Chondrocyte (in vitro differentiated cells): ENCODE data around the gene RNF103. TPM values are rescaled to one million over a fixed set of nuclear protein-coding genes. Genes with fewer than 3 reads are reported as not detected.
A peak's percentile ranks its signal among the peaks of the same experiment; 100 is the strongest.
"Not testable (repeated sequence)": the region's sequence is repeated elsewhere in the genome, so short reads cannot be mapped to it uniquely, and the experiment has no call there.

Experiments used
- DNase-seq: peaks from one replicate; pipeline ENCODE4 v3.0.0; 2021; ENCODE audit warnings: mixed read lengths, low spot score
- H3K27ac Mint-ChIP-seq: one replicate; pipeline ENCODE4 v1.8.0; 2021; ENCODE audit warnings: mild to moderate bottlenecking, moderate library complexity, mixed read lengths; ENCODE audit not compliant: unreplicated experiment
- H3K27me3 Mint-ChIP-seq: 2 replicates; pipeline ENCODE4 v1.8.0; 2021; ENCODE audit warnings: low read depth, mixed read lengths
- H3K36me3 Mint-ChIP-seq: 2 replicates; pipeline ENCODE4 v1.8.0; 2021; ENCODE audit warnings: low read depth, mixed read lengths
- H3K4me1 Mint-ChIP-seq: 2 replicates; pipeline ENCODE4 v1.8.0; 2021; ENCODE audit warnings: low read depth, mild to moderate bottlenecking, mixed read lengths
- H3K4me3 Mint-ChIP-seq: one replicate; pipeline ENCODE4 v1.8.0; 2021; ENCODE audit warnings: mild to moderate bottlenecking, moderate library complexity, mixed read lengths; ENCODE audit not compliant: unreplicated experiment
- H3K9me3 Mint-ChIP-seq: 2 replicates; pipeline ENCODE4 v1.8.0; 2021; ENCODE audit warnings: low read depth, mixed read lengths
- long read RNA-seq: library from polyadenylated mRNA; stranded (forward); transcript quantifications from one replicate; pipeline ENCODE4 v2.0.0, GENCODE V29; 2021
- total RNA-seq: library from RNA; stranded (reverse); gene quantifications from 3 replicates; pipeline ENCODE4 v1.2.1, GENCODE V29; 2021
- TF ChIP-seq, protein P1 (sequence below): fragments of 200-600 bp; sonication (generic); IDR thresholded peaks from 2 replicates; pipeline ENCODE4 v1.5.0; 2021; ENCODE audit warnings: antibody characterized with exemption, mild to moderate bottlenecking, moderate library complexity

Gene RNF103, protein sequence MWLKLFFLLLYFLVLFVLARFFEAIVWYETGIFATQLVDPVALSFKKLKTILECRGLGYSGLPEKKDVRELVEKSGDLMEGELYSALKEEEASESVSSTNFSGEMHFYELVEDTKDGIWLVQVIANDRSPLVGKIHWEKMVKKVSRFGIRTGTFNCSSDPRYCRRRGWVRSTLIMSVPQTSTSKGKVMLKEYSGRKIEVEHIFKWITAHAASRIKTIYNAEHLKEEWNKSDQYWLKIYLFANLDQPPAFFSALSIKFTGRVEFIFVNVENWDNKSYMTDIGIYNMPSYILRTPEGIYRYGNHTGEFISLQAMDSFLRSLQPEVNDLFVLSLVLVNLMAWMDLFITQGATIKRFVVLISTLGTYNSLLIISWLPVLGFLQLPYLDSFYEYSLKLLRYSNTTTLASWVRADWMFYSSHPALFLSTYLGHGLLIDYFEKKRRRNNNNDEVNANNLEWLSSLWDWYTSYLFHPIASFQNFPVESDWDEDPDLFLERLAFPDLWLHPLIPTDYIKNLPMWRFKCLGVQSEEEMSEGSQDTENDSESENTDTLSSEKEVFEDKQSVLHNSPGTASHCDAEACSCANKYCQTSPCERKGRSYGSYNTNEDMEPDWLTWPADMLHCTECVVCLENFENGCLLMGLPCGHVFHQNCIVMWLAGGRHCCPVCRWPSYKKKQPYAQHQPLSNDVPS
- total RNA-seq, result 28.5 to 32.4 TPM (median 32.3 TPM) in 3 replicates
- long read RNA-seq, full-length matches to known transcripts, result 83 of 88 reads
- long read RNA-seq, partial matches to known transcripts, result 0 of 88 reads
- long read RNA-seq, other reads (novel, unspliced or antisense), result 5 of 88 reads

DNA sequence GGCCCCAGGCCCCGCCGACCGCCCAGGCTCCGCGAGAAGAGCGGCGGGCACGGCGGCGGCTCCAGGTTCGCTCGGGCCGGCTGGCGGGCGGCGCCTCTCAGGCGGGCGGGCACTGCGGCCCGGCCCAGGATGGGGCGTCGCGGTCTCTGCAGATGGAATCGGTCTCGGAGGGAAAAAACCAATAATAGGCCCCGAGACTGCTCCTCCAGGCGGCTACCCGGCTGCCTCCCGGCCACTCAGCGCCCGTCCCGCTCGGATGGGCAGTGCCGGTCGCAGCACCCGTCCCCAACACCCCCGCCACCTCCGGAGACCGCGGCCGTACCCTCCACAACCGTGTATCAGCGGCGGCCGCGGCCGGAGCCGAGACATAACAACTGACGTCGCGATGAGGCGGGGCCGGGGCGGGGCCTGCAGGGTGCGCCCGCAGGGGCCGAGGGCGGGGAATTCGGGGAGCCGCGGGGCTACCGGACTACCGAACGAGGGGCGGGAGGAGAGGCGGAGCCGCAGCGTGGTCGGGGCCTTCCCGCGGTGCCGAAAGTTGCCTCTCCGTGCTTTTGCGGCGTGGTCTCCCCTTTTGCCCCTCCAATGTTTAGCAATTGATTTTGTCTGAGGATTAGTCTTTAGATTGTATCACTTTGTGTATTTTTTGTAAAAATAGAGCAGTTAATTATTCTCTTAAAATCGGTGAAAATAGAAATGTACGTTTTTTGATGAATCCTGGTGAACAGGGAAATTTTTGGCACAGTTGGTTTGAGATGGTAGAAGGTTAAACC lies at the start of gene RNF103:
RNF103 (minus strand) TSS at position 372 of the 773 bp plus-strand sequence. CDS start 979 bp downstream, outside the sequence.
- TF ChIP-seq, protein P1, sequence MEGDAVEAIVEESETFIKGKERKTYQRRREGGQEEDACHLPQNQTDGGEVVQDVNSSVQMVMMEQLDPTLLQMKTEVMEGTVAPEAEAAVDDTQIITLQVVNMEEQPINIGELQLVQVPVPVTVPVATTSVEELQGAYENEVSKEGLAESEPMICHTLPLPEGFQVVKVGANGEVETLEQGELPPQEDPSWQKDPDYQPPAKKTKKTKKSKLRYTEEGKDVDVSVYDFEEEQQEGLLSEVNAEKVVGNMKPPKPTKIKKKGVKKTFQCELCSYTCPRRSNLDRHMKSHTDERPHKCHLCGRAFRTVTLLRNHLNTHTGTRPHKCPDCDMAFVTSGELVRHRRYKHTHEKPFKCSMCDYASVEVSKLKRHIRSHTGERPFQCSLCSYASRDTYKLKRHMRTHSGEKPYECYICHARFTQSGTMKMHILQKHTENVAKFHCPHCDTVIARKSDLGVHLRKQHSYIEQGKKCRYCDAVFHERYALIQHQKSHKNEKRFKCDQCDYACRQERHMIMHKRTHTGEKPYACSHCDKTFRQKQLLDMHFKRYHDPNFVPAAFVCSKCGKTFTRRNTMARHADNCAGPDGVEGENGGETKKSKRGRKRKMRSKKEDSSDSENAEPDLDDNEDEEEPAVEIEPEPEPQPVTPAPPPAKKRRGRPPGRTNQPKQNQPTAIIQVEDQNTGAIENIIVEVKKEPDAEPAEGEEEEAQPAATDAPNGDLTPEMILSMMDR, result no peak
- Mint-ChIP-seq H3K36me3 (peaks cover 4% of the 10 kb centered on the region), H3K9me3 (no peaks in the 10 kb centered on the region), H3K4me1 (peaks cover 25% of the 10 kb centered on the region), H3K27me3 (peaks cover 2% of the 10 kb centered on the region), H3K27ac (peak within 1 kb of the TSS; percentile 97), H3K4me3 (peak within 1 kb of the TSS; percentile 95)
- DNase-seq, result peak; percentile 97

DNA sequence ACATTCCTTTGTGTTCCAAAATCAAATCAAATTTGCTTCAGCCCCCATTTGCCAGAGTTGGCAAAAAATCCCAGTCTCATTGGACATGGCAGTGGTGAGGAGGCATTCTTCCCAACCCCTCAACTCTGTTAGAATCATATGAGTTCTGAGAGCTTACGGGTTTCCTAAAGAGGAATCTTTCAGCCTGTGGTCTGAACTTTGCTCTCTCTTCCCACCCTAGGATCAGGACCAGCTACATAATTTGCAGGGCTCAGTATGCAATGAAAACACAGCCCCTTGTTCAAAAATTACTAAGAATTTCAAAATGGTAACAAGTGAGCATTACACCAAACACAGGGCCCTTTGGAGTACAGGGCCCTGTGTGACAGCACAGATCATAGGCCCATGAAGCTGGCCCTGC lies 49.3 kb upstream of the RNF103 start:
- DNase-seq, result no peak
- Mint-ChIP-seq H3K4me3 (no peak overlapping the region), H3K27ac (no peak overlapping the region), H3K4me1 (no peaks in the 10 kb centered on the region), H3K36me3 (peaks cover under 1% of the 10 kb centered on the region), H3K27me3 (peaks cover 3% of the 10 kb centered on the region), H3K9me3 (peaks cover 6% of the 10 kb centered on the region)
- TF ChIP-seq, protein P1, result no peak

DNA sequence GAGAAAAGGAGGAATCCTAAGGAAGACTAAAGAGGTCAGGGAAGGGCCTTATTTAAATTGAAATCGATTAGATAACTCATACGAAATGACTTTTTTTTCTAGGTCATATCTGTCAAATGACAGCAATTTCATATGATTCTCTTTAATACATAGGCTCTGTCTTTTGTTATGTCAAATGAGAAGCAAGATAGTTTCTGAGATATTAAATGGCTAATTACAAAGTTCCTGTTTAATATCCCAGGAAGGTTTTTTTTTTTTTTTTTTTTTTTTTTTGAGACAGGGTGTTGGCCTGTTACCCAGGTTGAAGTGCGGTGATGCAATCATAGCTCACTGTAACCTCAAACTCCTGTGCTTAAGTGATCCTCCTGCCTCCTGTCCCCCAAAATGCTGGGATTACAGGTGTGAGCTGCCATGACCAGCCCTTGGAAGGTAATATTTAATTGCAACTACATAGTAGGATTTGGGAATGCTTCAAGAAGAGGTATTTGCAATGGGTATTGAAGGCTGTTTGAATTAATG lies 48.4 kb upstream of the RNF103 start:
- H3K27me3 Mint-ChIP-seq, result peaks cover 4% of the 10 kb centered on the region
- DNase-seq, result no peak
- no peaks in the 10 kb centered on the region for H3K36me3 Mint-ChIP-seq
- H3K9me3 Mint-ChIP-seq, result peaks cover 13% of the 10 kb centered on the region
- H3K27ac Mint-ChIP-seq, result no peak overlapping the region
- TF ChIP-seq, protein P1, result no peak
- H3K4me1 Mint-ChIP-seq, result no peaks in the 10 kb centered on the region
- H3K4me3 Mint-ChIP-seq, result no peak overlapping the region

DNA sequence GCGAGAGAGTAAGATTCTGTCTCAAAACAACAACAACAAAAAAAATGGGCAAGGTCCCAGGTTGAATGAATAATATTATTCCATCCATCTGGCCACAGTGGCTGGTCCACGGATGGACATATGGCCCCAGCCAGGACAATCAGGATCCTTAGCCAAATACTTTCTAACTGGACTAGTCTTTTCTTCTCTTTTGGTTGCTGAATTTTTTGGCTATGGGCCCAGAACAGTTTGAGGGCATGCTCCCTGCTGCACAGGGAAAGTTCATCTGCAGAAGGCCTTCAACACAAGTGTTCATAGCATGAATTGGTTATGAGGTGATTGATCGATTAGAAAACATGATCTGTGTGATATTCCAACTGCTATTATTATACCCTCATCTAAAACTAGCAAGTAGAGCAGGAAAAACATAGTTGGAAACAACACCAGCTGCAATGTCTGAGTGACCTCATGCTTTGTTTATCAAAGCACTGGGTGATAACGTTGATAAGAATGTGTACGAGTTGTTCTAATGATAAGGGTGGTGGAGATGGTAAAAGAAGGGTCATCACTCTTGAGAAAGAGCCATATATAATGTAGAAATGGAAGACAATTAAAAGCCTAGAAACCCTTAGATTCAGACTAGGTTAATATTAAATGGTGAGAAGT lies 47.8 kb upstream of the RNF103 start:
- no peak for DNase-seq
- H3K27ac Mint-ChIP-seq, result no peak overlapping the region
- H3K4me3 Mint-ChIP-seq, result no peak overlapping the region
- TF ChIP-seq, protein P1, result no peak
- peaks cover 16% of the 10 kb centered on the region for H3K9me3 Mint-ChIP-seq
- no peaks in the 10 kb centered on the region for H3K4me1 Mint-ChIP-seq
- H3K27me3 Mint-ChIP-seq, result peaks cover 10% of the 10 kb centered on the region
- no peaks in the 10 kb centered on the region for H3K36me3 Mint-ChIP-seq

DNA sequence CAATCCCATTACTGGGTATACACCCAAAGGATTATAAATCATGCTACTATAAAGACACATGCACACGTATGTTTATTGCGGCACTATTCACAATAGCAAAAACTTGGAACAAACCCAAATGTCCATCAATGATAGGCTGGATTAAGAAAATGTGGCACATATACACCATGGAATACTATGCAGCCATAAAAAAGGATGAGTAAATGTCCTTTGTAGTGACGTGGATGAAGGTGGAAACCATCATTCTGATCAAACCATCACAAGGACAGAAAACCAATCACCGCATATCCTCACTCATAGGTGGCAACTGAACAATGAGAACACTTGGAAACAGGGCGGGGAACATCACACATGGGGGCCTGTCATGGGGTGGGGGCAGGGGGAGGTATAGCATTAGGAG lies 45.7 kb upstream of the RNF103 start:
- H3K4me1 Mint-ChIP-seq, DNase-seq, H3K27ac Mint-ChIP-seq, H3K4me3 Mint-ChIP-seq, H3K36me3 Mint-ChIP-seq: not testable (repeated sequence)
- Mint-ChIP-seq H3K27me3 (peaks cover 15% of the 10 kb centered on the region), H3K9me3 (peaks cover 32% of the 10 kb centered on the region)
